SK-N-SH treated with all-trans-retinoic acid at 6 μM for 48 hours (cell line): ENCODE data around the gene AKTIP.

Experiments used
- ATAC-seq: fragments of 200-7000 bp; cut with Tn5 transposase; 3 replicates; pipeline ENCODE4 v1.9.1; 2020; ENCODE audit warnings: mild to moderate bottlenecking, moderate library complexity
- ARNTL ChIP-seq: fragments of 450-650 bp; formaldehyde crosslinking; IDR thresholded peaks from 2 replicates; pipeline ENCODE4 v1.5.0; 2020; ENCODE audit warnings: low read depth, mild to moderate bottlenecking, moderate library complexity, borderline replicate concordance
- CREB5 ChIP-seq: fragments of 250-450 bp; sonication (Bioruptor Pico); IDR thresholded peaks from 2 replicates; pipeline ENCODE4 v1.5.1; 2020; ENCODE audit warnings: low read depth, mild to moderate bottlenecking, moderate library complexity
- CSDC2 ChIP-seq: fragments of 250-450 bp; sonication (Bioruptor Pico); IDR thresholded peaks from 2 replicates; pipeline ENCODE4 v1.5.0; 2020; ENCODE audit warnings: mild to moderate bottlenecking, moderate library complexity
- CSRNP3 ChIP-seq: fragments of 250-450 bp; sonication (Bioruptor Pico); IDR thresholded peaks from 2 replicates; pipeline ENCODE4 v1.5.1; 2021; ENCODE audit warnings: mild to moderate bottlenecking, moderate library complexity
- ESRRG ChIP-seq: fragments of 250-450 bp; sonication (Bioruptor Pico); IDR thresholded peaks from 2 replicates; pipeline ENCODE4 v1.6.1; 2021; ENCODE audit warnings: mild to moderate bottlenecking
- GLIS3 ChIP-seq: fragments of 250-450 bp; sonication (Bioruptor Pico); IDR thresholded peaks from 2 replicates; pipeline ENCODE4 v1.5.0; 2020; ENCODE audit warnings: mild to moderate bottlenecking, moderate library complexity
- ISL1 ChIP-seq: fragments of 250-450 bp; sonication (Bioruptor Pico); IDR thresholded peaks from 2 replicates; pipeline ENCODE4 v2.1.2; 2022; ENCODE audit warnings: mild to moderate bottlenecking, moderate library complexity
- PATZ1 ChIP-seq: fragments of 250-450 bp; sonication (Bioruptor Pico); IDR thresholded peaks from 2 replicates; pipeline ENCODE4 v1.8.0; 2020; ENCODE audit warnings: mild to moderate bottlenecking, moderate library complexity, borderline replicate concordance
- POU6F1 ChIP-seq: fragments of 250-450 bp; sonication (Bioruptor Pico); IDR thresholded peaks from 2 replicates; pipeline ENCODE4 v1.8.0; 2021; ENCODE audit warnings: low read depth, mild to moderate bottlenecking, moderate library complexity, borderline replicate concordance
- RARB ChIP-seq: fragments of 250-450 bp; sonication (Bioruptor Pico); IDR thresholded peaks from 2 replicates; pipeline ENCODE4 v1.8.0; 2021; ENCODE audit warnings: mild to moderate bottlenecking, moderate library complexity
- SNAI2 ChIP-seq: fragments of 250-450 bp; sonication (Bioruptor Pico); IDR thresholded peaks from 2 replicates; pipeline ENCODE4 v1.5.0; 2020; ENCODE audit warnings: mild to moderate bottlenecking, moderate library complexity
- TOX ChIP-seq: fragments of 250-450 bp; sonication (Bioruptor Pico); IDR thresholded peaks from 2 replicates; pipeline ENCODE4 v1.8.0; 2021; ENCODE audit warnings: mild to moderate bottlenecking, moderate library complexity, borderline replicate concordance
- TSHZ2 ChIP-seq: fragments of 250-450 bp; sonication (Bioruptor Pico); IDR thresholded peaks from 2 replicates; pipeline ENCODE4 v1.5.0; 2020; ENCODE audit warnings: mild to moderate bottlenecking, moderate library complexity
- ZFP3 ChIP-seq: fragments of 250-450 bp; sonication (Bioruptor Pico); IDR thresholded peaks from 2 replicates; pipeline ENCODE4 v1.5.0; 2020; ENCODE audit warnings: mild to moderate bottlenecking, moderate library complexity
- ZFP30 ChIP-seq: fragments of 450-650 bp; formaldehyde crosslinking; IDR thresholded peaks from 2 replicates; pipeline ENCODE4 v1.5.0; 2022; ENCODE audit warnings: mild to moderate bottlenecking, moderate library complexity
- ZNF565 ChIP-seq: fragments of 450-650 bp; formaldehyde crosslinking; conservative IDR thresholded peaks from 2 replicates; pipeline ENCODE4 v1.5.0; 2020; ENCODE audit warnings: low read depth, mild to moderate bottlenecking, moderate library complexity

Gene AKTIP

GRCh38 chr16:53537626-53538025 is 34.6 kb upstream of the AKTIP start:
- no peak for ATAC-seq
- TF ChIP-seq GLIS3 (CRISPR knock-in tag) (no peak), PATZ1 (no peak), ARNTL (CRISPR knock-in tag) (no peak), ZFP3 (CRISPR knock-in tag) (no peak)
- TF ChIP-seq, all 23 proteins: peak for 0

GRCh38 chr16:53534206-53534605 is 31.2 kb upstream of the AKTIP start:
- no peak for TF ChIP-seq ESRRG (CRISPR knock-in tag)
- TF ChIP-seq POU6F1 (CRISPR knock-in tag), result no peak
- no peak for TF ChIP-seq CSRNP3 (CRISPR knock-in tag)
- TF ChIP-seq GLIS3 (CRISPR knock-in tag), result no peak
- TF ChIP-seq ZFP30, result no peak
- TF ChIP-seq ZNF565 (CRISPR knock-in tag), result no peak
- ATAC-seq, result no peak

- TF ChIP-seq ZFP3 (CRISPR knock-in tag), result no peak
- no peak for TF ChIP-seq GLIS3 (CRISPR knock-in tag)
- no peak for TF ChIP-seq RARB (CRISPR knock-in tag)
- TF ChIP-seq CREB5 (CRISPR knock-in tag), result no peak
- no peak for TF ChIP-seq ARNTL (CRISPR knock-in tag)
- no peak for TF ChIP-seq ESRRG (CRISPR knock-in tag)
- TF ChIP-seq TSHZ2 (CRISPR knock-in tag), result no peak
- TF ChIP-seq SNAI2, result no peak
- TF ChIP-seq CSDC2, result no peak
- no peak for TF ChIP-seq ISL1 (CRISPR knock-in tag)
- TF ChIP-seq PATZ1, result no peak
- no peak for ATAC-seq
Measured at GRCh38 chr16:53530741-53531140, 27.7 kb upstream of the AKTIP start.

GRCh38 chr16:53530046-53530445 is 27.0 kb upstream of the AKTIP start:
- ATAC-seq, result no peak
- TF ChIP-seq ESRRG (CRISPR knock-in tag), result no peak
- TF ChIP-seq RARB (CRISPR knock-in tag), result no peak
- no peak for TF ChIP-seq POU6F1 (CRISPR knock-in tag)
- TF ChIP-seq TOX (CRISPR knock-in tag), result no peak
- no peak for TF ChIP-seq CSDC2
- TF ChIP-seq PATZ1, result no peak
